Ascending aorta (tissue), 2 donors: ENCODE results near the gene TRIP6. TPM values are rescaled to one million over a fixed set of nuclear protein-coding genes. Genes with fewer than 3 reads are reported as not detected.
"Not testable (repeated sequence)": the region's sequence is repeated elsewhere in the genome, so short reads cannot be mapped to it uniquely, and the experiment has no call there.

ENCODE experiments used
- DNase-seq, 2 donors: peaks; one replicate each; pipeline ENCODE4 v3.0.0-alpha.2; 2019; ENCODE audit warnings: low spot score in 2 of 2
- H3K27ac ChIP-seq, 2 donors: fragments of 200-600 bp; sonication (generic); one replicate each; pipeline ENCODE4 v1.5.1; 2016 to 2017; ENCODE audit warnings: mild to moderate bottlenecking in 1 of 2
- H3K27me3 ChIP-seq: fragments of 200-600 bp; sonication (generic); one replicate; pipeline ENCODE4 v1.5.1; 2017
- H3K36me3 ChIP-seq, 2 donors: fragments of 200-600 bp; sonication (generic); one replicate each; pipeline ENCODE4 v1.5.1; 2016
- H3K4me1 ChIP-seq, 2 donors: fragments of 200-600 bp; sonication (generic); one replicate each; pipeline ENCODE4 v1.5.1; 2016 to 2017; ENCODE audit warnings: mild to moderate bottlenecking in 1 of 2
- H3K4me3 ChIP-seq, 2 donors: fragments of 200-600 bp; sonication (generic); one replicate each; pipeline ENCODE4 v1.5.1; 2016 to 2017; ENCODE audit warnings: mild to moderate bottlenecking in 1 of 2
- H3K9me3 ChIP-seq, 2 donors: fragments of 200-600 bp; sonication (generic); one replicate each; pipeline ENCODE4 v1.5.1; 2016
- CTCF ChIP-seq, 3 experiments: fragments of 200-600 bp in 2 of 3; fragments of 450-650 bp in 1 of 3; sonication (generic) in 2 of 3; IDR thresholded peaks; one replicate each; pipeline ENCODE4 v1.5.1; 2016 to 2019; ENCODE audit warnings: antibody characterized with exemption in 3 of 3, mild to moderate bottlenecking in 1 of 3, moderate library complexity in 1 of 3
- intact Hi-C: fragments of 100-400 bp; cut with DNase I; formaldehyde crosslinking; loops from one replicate; pipeline ENCODE4 v1.15.1; 2023
- total RNA-seq: library from RNA; depleted of rRNA; stranded (reverse); fragments of >200 nt; gene quantifications from one replicate; pipeline ENCODE4 v1.1.0, GENCODE V29; 2016

TRIP6 gene
- total RNA-seq, 1 donor from 2014 or later: 221 TPM

- Histone ChIP-seq H3K9me3 (no peaks in the 10 kb centered on the region), H3K4me3 (no peak overlapping the region), H3K4me1 (no peaks in the 10 kb centered on the region), H3K36me3 (no peaks in the 10 kb centered on the region), H3K27ac (no peak overlapping the region), H3K27me3 (no peaks in the 10 kb centered on the region)
- intact Hi-C loops: no loop called here
- DNase-seq: no peak
- TF ChIP-seq CTCF (IDR thresholded peaks at IDR 0.05): no peak
These were observed 35.5 kb downstream of the TRIP6 start for GRCh38 chr7:100902638-100903037.

- intact Hi-C loops: no loop called here
- no peak for TF ChIP-seq CTCF (IDR thresholded peaks at IDR 0.05)
- Histone ChIP-seq H3K36me3 (no peaks in the 10 kb centered on the region), H3K9me3 (no peaks in the 10 kb centered on the region), H3K27ac (no peak overlapping the region), H3K27me3 (no peaks in the 10 kb centered on the region), H3K4me1 (no peaks in the 10 kb centered on the region), H3K4me3 (no peak overlapping the region)
- no peak for DNase-seq
These were observed 41.3 kb downstream of the TRIP6 start for GRCh38 chr7:100908512-100908911.

GRCh38 chr7:100910443-100910842 lies 43.3 kb downstream of the TRIP6 start:
- H3K4me3 ChIP-seq, H3K36me3 ChIP-seq, H3K27me3 ChIP-seq, intact Hi-C loops, H3K4me1 ChIP-seq, DNase-seq, H3K9me3 ChIP-seq, H3K27ac ChIP-seq: not testable (repeated sequence)

- H3K27ac ChIP-seq: no peak overlapping the region
- TF ChIP-seq CTCF (IDR thresholded peaks at IDR 0.05): no peak
- H3K36me3 ChIP-seq: no peaks in the 10 kb centered on the region
- no peak for DNase-seq
- H3K4me3 ChIP-seq: no peak overlapping the region
- intact Hi-C loops: no loop called here
- H3K27me3 ChIP-seq: no peaks in the 10 kb centered on the region
- no peaks in the 10 kb centered on the region for H3K9me3 ChIP-seq
- no peaks in the 10 kb centered on the region for H3K4me1 ChIP-seq
These were observed 44.3 kb downstream of the TRIP6 start for GRCh38 chr7:100911484-100911883.

- intact Hi-C loops: no loop called here
- H3K4me3 ChIP-seq: no peak overlapping the region
- H3K36me3 ChIP-seq: no peaks in the 10 kb centered on the region
- no peak overlapping the region for H3K27ac ChIP-seq
- no peak for DNase-seq
- no peak for TF ChIP-seq CTCF (IDR thresholded peaks at IDR 0.05)
- H3K9me3 ChIP-seq: no peaks in the 10 kb centered on the region
- H3K4me1 ChIP-seq: no peaks in the 10 kb centered on the region
- no peaks in the 10 kb centered on the region for H3K27me3 ChIP-seq
These were observed 47.2 kb downstream of the TRIP6 start for GRCh38 chr7:100914208-100914878.

GRCh38 chr7:100914879-100915447 lies 47.8 kb downstream of the TRIP6 start:
- intact Hi-C loops: no loop called here
- DNase-seq: no peak
- H3K27me3 ChIP-seq: no peaks in the 10 kb centered on the region
- H3K36me3 ChIP-seq: no peaks in the 10 kb centered on the region
- H3K27ac ChIP-seq: no peak overlapping the region
- H3K4me1 ChIP-seq: no peaks in the 10 kb centered on the region
- H3K9me3 ChIP-seq: no peaks in the 10 kb centered on the region
- no peak for TF ChIP-seq CTCF (IDR thresholded peaks at IDR 0.05)
- H3K4me3 ChIP-seq: no peak overlapping the region

- H3K4me1 ChIP-seq, H3K27ac ChIP-seq, H3K27me3 ChIP-seq, H3K4me3 ChIP-seq, H3K36me3 ChIP-seq, intact Hi-C loops, H3K9me3 ChIP-seq, DNase-seq: not testable (repeated sequence)
These were observed 52.1 kb downstream of the TRIP6 start for GRCh38 chr7:100919335-100919734.

- DNase-seq, intact Hi-C loops: not testable (repeated sequence)
These were observed 52.7 kb downstream of the TRIP6 start for GRCh38 chr7:100919779-100920437.

More at GRCh38 chr7:100919779-100920437, 52.7 kb downstream of the TRIP6 start:
- not testable (repeated sequence) for H3K4me3 ChIP-seq, H3K27me3 ChIP-seq, H3K9me3 ChIP-seq, H3K27ac ChIP-seq, H3K4me1 ChIP-seq, H3K36me3 ChIP-seq
